ENCODE results near the gene RNF167.
A peak's percentile ranks its signal among the peaks of the same experiment; 100 is the strongest.

RNF167 gene

DNA sequence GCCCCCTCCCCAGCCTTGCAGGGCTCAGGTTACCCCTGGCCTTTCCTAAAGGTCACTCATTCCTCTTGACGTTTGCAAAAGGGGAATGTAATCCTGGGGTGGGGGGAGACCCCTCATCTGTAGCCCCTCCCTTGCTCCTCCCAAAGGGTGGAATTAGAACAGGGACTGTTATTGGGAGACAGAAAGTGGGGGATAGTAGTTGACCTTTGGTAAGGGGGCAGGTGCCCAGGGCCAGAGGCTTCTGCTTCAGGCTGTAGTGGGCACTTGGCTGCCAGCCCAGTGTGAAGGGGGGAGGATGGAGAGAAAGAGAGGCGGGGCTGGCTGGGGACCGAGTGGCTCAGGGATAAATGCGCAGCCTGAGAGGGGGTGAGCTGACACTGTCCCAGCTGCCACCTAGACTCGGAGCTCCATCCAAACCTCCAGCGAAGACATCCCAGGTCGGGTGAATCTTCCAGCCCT, 10.7 kb downstream of the RNF167 start, which contains the start of gene ENO3 (continued):
- TF ChIP-seq, protein P1, sequence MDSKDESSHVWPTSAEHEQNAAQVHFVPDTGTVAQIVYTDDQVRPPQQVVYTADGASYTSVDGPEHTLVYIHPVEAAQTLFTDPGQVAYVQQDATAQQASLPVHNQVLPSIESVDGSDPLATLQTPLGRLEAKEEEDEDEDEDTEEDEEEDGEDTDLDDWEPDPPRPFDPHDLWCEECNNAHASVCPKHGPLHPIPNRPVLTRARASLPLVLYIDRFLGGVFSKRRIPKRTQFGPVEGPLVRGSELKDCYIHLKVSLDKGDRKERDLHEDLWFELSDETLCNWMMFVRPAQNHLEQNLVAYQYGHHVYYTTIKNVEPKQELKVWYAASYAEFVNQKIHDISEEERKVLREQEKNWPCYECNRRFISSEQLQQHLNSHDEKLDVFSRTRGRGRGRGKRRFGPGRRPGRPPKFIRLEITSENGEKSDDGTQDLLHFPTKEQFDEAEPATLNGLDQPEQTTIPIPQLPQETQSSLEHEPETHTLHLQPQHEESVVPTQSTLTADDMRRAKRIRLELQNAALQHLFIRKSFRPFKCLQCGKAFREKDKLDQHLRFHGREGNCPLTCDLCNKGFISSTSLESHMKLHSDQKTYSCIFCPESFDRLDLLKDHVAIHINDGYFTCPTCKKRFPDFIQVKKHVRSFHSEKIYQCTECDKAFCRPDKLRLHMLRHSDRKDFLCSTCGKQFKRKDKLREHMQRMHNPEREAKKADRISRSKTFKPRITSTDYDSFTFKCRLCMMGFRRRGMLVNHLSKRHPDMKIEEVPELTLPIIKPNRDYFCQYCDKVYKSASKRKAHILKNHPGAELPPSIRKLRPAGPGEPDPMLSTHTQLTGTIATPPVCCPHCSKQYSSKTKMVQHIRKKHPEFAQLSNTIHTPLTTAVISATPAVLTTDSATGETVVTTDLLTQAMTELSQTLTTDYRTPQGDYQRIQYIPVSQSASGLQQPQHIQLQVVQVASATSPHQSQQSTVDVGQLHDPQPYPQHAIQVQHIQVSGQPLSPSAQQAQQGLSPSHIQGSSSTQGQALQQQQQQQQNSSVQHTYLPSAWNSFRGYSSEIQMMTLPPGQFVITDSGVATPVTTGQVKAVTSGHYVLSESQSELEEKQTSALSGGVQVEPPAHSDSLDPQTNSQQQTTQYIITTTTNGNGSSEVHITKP (tag by site-specific recombination; IDR thresholded peaks at IDR 0.05), result 0 out of 2 replicates have a peak, but pooled peaks have one; percentile 18
- TF ChIP-seq TRIM28 (IDR thresholded peaks at IDR 0.05; ENCODE audit: borderline replicate concordance, low read length) (no peak), ZBTB17 (tag by site-specific recombination; IDR thresholded peaks at IDR 0.05) (peak; percentile 29; the same call in 1 of the 2 replicates), SALL2 (tag by site-specific recombination; IDR thresholded peaks at IDR 0.05; ENCODE audit: borderline replicate concordance) (no peak), MEIS1 (CRISPR knock-in tag; IDR thresholded peaks at IDR 0.05; ENCODE audit: borderline replicate concordance) (no peak), ZNF488 (tag by site-specific recombination; IDR thresholded peaks at IDR 0.05) (no peak), ZNF776 (tag by site-specific recombination; IDR thresholded peaks at IDR 0.05; ENCODE audit: borderline replicate concordance) (no peak), ZNF140 (tag by site-specific recombination; IDR thresholded peaks at IDR 0.05) (no peak), ZEB2 (tag by site-specific recombination; IDR thresholded peaks at IDR 0.05) (no peak), ZBTB8A (tag by site-specific recombination; IDR thresholded peaks at IDR 0.05) (0 out of 2 replicates have a peak, but pooled peaks have one; percentile 3), MZF1 (tag by site-specific recombination; IDR thresholded peaks at IDR 0.05; ENCODE audit: borderline replicate concordance) (no peak), ZNF677 (tag by site-specific recombination; IDR thresholded peaks at IDR 0.05) (no peak), ZNF24 (tag by site-specific recombination; IDR thresholded peaks at IDR 0.05) (no peak), ZNF629 (tag by site-specific recombination; IDR thresholded peaks at IDR 0.05) (no peak), ZNF426 (tag by site-specific recombination; IDR thresholded peaks at IDR 0.05) (no peak), ZNF133 (tag by site-specific recombination; IDR thresholded peaks at IDR 0.05) (no peak), ZNF560 (tag by site-specific recombination; IDR thresholded peaks at IDR 0.05; ENCODE audit: borderline replicate concordance) (no peak), BCL11A (tag by site-specific recombination; IDR thresholded peaks at IDR 0.05; ENCODE audit: low read depth) (no peak), ZNF366 (tag by site-specific recombination; conservative IDR thresholded peaks at IDR 0.05) (peak; percentile 76), ZNF37A (tag by site-specific recombination; IDR thresholded peaks at IDR 0.05) (no peak), HIC1 (tag by site-specific recombination; IDR thresholded peaks at IDR 0.05) (0 out of 2 replicates have a peak, but pooled peaks have one; percentile 20), YY1 (tag by site-specific recombination; IDR thresholded peaks at IDR 0.05) (no peak), ZFP69B (tag by site-specific recombination; IDR thresholded peaks at IDR 0.05) (no peak), ZXDB (tag by site-specific recombination; IDR thresholded peaks at IDR 0.05) (no peak), ZNF76 (tag by site-specific recombination; IDR thresholded peaks at IDR 0.05; ENCODE audit: borderline replicate concordance, low read depth) (0 out of 2 replicates have a peak, but pooled peaks have one; percentile 22)
- TF ChIP-seq, protein P2, sequence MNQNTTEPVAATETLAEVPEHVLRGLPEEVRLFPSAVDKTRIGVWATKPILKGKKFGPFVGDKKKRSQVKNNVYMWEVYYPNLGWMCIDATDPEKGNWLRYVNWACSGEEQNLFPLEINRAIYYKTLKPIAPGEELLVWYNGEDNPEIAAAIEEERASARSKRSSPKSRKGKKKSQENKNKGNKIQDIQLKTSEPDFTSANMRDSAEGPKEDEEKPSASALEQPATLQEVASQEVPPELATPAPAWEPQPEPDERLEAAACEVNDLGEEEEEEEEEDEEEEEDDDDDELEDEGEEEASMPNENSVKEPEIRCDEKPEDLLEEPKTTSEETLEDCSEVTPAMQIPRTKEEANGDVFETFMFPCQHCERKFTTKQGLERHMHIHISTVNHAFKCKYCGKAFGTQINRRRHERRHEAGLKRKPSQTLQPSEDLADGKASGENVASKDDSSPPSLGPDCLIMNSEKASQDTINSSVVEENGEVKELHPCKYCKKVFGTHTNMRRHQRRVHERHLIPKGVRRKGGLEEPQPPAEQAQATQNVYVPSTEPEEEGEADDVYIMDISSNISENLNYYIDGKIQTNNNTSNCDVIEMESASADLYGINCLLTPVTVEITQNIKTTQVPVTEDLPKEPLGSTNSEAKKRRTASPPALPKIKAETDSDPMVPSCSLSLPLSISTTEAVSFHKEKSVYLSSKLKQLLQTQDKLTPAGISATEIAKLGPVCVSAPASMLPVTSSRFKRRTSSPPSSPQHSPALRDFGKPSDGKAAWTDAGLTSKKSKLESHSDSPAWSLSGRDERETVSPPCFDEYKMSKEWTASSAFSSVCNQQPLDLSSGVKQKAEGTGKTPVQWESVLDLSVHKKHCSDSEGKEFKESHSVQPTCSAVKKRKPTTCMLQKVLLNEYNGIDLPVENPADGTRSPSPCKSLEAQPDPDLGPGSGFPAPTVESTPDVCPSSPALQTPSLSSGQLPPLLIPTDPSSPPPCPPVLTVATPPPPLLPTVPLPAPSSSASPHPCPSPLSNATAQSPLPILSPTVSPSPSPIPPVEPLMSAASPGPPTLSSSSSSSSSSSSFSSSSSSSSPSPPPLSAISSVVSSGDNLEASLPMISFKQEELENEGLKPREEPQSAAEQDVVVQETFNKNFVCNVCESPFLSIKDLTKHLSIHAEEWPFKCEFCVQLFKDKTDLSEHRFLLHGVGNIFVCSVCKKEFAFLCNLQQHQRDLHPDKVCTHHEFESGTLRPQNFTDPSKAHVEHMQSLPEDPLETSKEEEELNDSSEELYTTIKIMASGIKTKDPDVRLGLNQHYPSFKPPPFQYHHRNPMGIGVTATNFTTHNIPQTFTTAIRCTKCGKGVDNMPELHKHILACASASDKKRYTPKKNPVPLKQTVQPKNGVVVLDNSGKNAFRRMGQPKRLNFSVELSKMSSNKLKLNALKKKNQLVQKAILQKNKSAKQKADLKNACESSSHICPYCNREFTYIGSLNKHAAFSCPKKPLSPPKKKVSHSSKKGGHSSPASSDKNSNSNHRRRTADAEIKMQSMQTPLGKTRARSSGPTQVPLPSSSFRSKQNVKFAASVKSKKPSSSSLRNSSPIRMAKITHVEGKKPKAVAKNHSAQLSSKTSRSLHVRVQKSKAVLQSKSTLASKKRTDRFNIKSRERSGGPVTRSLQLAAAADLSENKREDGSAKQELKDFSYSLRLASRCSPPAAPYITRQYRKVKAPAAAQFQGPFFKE (tag by site-specific recombination; IDR thresholded peaks at IDR 0.05; ENCODE audit: borderline replicate concordance), result no peak
- TF ChIP-seq, protein P3, sequence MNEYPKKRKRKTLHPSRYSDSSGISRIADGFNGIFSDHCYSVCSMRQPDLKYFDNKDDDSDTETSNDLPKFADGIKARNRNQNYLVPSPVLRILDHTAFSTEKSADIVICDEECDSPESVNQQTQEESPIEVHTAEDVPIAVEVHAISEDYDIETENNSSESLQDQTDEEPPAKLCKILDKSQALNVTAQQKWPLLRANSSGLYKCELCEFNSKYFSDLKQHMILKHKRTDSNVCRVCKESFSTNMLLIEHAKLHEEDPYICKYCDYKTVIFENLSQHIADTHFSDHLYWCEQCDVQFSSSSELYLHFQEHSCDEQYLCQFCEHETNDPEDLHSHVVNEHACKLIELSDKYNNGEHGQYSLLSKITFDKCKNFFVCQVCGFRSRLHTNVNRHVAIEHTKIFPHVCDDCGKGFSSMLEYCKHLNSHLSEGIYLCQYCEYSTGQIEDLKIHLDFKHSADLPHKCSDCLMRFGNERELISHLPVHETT (tag by site-specific recombination; IDR thresholded peaks at IDR 0.05), result 0 out of 2 replicates have a peak, but pooled peaks have one; percentile 3

Data from HEK293 (cell line).